Fibroblast of the conjunctiva (primary cell): ENCODE results near the gene LORICRIN.

ENCODE experiments used
- DNase-seq: peaks from one replicate; pipeline ENCODE4 v3.0.0-alpha.2; 2010; ENCODE audit warnings: low read depth

The LORICRIN gene

DNA sequence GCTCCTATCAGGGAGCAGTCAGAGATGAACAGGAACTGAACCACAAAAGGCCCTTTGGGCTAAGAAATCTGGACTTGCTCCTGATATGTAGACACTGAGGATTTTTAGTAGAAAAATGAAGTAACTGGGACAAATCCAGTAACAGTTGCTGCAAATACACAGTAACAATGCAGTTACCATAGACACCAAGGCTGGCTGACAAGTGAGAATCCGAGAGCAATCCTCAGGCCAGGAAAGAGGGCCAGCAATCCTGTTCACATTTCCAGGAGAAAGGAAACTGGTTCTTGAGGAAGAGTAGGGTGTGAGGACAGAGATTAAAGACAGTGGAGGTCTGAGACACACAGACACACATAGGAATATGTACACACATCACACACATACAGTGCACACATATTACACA is 9.3 kb upstream of the LORICRIN start:
- DNase-seq: no peak

DNA sequence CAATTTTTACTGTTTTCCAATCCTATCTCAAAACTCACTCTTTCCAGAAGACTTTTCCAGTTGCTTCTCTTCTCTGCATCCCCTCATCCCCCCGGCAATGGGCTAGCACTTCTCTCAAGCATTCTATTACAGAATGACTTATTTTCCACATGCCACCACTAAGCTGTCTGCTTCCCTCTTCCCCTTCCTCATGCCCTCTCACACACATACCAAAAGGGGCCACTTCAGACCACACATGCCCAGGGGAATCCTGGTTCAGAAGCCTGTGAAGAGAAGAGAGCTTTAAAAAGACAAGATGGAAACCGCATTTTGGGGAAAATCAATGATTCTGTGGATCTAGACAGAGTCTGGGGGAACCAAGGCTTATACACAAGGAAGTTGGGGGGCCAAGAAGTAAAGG is 8.4 kb upstream of the LORICRIN start:
- DNase-seq: no peak

GRCh38 chr1:153251562-153251961 is 7.9 kb upstream of the LORICRIN start:
- DNase-seq: no peak

DNA sequence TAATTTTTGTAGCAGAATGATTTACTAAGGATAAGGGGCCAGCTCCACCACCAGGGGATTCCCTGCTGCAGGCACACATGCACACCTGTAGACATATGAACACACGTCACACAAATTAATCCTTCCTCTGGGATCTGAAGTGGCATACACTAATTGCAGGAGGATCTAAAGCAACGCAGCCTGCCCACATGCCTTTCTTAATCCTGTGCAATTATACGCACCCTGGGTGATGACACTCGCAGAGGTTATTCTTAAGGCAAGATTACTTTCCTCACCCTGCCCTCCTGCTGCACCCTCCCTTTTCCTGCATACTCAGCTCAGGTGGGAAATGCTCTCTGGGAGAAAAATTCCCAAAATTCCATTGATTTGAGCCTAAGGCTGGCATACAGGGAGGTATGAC is 7.5 kb upstream of the LORICRIN start:
- no peak for DNase-seq

DNA sequence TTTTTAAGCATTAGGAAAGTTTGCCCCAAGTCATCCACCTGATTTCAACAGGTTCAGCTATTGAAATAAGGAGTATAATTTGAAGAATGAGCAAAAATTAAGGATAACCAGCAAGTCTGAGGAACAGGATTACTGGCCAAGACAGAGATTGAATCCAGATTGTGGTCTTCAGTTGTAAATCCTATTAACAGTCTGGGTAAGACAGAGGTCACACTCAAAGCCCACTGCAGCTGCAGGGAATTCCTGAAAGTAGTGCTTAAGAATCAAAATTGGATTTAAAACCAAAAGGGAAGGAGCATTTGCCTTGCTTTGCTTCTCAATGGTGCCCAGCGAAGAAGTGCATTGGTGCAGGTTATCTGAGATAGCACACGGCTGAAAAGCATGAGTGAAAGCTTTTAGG is 6.4 kb upstream of the LORICRIN start:
- DNase-seq: no peak

DNA sequence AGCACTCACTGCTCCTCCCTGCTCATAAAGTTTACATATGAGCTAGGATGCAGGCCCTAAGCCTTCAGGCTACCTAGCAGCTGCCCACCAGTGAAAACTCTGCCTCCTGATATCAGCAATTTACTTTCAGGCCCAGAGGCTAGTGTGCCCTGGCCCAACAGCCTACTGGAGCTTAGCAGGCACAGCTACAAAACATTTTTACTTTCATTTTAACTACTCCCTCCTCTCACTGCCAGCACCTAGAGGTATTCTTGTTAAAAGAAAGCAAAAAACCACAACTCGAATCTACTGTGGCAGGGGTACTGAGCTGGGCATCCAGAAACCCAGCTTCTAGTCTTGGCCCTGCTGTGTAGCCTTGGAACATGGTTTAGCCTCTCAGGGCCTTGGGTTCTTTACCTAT is 5.8 kb upstream of the LORICRIN start:
- no peak for DNase-seq

DNA sequence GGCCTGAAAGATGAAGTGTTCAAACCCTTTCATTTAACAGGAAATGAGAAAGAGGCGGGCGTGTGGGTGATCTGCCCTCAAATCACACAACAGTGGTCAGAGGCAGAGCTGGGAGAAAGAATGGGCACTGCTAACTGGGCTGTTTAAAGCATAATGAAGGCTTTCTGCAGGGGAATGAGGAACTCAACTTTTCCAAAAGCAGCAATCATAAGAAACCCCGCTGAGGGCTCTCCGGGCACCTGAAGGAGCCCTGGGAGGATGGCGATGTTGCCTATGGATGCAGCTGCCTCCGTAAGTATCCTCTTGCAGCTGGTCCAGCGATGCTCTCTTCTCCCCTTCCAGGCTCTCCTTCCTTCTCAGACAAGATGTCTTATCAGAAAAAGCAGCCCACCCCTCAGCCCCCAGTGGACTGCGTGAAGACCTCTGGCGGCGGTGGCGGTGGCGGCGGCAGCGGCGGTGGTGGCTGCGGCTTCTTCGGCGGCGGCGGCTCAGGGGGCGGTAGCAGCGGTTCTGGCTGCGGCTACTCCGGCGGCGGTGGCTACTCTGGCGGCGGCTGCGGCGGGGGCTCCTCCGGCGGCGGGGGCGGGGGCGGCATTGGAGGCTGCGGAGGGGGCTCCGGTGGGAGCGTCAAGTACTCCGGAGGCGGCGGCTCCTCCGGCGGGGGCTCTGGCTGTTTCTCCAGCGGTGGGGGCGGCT is 1.2 kb downstream of the LORICRIN start:
- no peak for DNase-seq

- no peak for DNase-seq
Measured at GRCh38 chr1:153261281-153262069, 2.0 kb downstream of the LORICRIN start.

DNA sequence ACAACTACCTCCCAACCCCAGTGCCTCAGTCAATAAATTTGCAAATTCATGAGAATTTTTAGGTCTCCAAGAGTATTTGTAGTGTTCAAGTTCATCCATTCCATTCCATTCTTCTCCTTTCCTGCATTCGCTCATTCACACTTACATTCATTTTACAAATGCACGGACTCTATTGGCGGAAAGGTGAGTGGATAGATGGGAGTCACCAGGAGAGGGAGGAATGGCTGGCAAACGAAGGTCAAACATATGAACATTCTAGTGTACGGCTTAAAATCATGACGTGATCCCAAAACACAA is 2.5 kb downstream of the LORICRIN start:
- no peak for DNase-seq

DNA sequence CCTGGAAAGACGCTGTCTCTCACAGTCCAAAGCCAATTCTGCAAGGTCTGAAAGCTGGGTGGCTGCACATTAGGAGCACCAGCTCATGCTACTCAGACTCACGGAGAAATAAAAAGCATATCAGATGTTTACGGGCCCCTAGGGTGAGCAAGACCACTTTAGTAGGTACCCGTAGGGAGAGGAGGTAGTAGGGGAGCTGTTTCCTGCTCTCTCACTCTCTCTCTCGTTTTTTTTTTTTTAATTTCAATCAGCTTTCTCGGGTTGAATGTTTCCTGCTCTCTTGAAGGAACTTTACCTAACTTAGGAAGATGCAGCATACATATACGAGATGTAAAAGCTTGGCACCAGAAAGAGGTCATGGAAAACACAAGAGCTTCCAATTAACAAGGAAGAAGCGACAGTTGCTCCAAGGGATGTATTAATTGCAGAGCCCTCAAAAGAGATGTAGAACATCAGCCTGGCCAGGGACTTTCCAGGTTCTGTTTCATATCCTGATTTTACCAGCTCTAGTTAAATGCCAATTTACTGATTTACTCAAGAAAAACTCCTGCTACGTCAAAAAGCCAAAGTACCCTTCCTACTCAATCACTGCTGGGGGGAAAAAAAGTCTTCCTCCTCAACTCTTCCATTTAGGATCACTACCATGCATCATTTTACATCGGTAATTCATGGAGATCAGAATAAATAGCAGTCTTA is 3.1 kb downstream of the LORICRIN start:
- no peak for DNase-seq

DNA sequence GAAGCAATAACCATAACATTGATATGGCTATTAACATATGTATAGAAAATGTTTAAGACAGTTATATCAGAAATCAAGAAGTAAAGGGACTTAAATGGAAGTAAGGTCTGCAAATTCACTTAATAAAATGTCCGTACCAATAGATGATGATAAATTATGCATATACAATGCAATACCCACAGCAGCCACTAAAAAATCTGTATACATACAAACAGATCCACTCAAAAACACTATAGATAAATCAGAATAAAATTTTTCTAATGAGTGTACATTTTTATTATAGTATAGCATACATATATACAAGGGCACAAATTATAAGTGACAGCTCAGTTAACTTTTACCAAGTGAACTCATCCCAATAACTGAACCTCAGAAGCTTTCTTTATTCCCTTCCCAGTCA is 6.0 kb downstream of the LORICRIN start:
- no peak for DNase-seq

- DNase-seq: no peak
Measured at GRCh38 chr1:153271711-153272110, 12.2 kb downstream of the LORICRIN start.

DNA sequence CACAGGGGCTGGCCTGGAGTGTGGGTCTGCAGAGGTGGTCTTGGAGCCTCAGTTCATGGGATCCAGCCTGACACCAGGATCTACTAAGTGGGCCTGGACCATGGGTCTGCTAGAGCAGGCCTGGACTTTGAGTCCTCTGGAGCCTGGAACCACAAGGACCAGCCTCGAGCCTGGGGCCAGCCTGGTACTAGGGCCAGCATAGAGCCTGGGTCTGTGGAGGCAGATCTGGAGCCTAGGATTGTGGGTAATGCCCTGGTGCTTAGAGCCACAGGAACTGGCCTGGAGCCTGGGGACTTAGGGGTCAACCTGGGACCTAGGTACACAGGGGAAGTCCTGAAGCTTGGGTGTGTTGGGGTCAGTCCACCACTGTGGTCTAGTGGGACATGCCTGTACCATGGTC is 12.7 kb downstream of the LORICRIN start:
- DNase-seq: no peak

DNA sequence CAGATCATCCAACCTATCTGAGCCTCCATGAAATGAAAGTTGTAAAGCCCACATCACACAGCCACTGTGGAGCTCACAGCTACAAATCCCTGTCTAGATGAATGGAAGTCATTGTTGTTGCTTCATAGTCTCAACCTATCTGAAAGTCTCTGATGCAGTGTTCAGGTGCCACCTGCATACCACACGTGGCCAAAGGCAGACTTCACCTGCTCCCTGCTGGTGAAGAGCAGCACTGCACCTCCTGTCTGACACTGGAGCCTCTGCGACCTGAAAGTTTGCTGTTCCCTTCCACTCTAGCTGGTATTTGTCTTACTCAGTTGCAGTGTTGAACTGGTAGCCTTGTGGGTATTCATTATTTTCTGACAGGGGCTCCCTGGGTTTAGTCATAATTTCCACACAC is 18.4 kb downstream of the LORICRIN start:
- no peak for DNase-seq

DNA sequence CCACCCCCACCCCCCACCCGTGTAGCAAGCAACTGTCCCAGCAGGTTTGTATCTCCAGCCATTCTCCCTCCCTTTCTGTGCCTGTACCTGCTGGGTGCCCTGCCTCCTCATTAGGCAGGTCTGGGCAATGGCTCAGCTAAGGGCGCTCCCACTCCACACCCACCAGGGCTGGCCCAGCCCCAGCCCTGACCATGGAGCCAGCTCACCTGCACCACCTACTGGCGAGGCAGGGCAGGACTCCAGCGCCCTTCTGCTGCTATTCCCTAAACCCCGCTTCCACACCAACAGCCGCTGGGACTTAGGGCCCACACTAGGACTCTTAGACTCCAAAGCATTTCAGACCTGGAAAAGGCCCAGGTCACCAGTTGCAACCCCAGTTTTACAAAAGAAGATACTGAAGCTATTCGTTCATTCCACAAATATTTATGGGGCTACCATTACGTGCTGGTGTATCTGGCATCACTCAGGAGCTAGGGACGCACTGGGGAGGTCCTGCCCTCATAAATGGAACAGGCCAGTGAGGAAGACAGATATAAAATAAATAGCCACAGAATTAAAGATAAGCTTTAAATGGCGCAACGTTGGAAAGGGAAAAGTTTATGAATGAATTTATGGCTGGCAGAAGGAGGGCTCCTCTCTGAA is 29.3 kb downstream of the LORICRIN start:
- no peak for DNase-seq

GRCh38 chr1:153291514-153291913 is 32.0 kb downstream of the LORICRIN start:
- DNase-seq: no peak

DNA sequence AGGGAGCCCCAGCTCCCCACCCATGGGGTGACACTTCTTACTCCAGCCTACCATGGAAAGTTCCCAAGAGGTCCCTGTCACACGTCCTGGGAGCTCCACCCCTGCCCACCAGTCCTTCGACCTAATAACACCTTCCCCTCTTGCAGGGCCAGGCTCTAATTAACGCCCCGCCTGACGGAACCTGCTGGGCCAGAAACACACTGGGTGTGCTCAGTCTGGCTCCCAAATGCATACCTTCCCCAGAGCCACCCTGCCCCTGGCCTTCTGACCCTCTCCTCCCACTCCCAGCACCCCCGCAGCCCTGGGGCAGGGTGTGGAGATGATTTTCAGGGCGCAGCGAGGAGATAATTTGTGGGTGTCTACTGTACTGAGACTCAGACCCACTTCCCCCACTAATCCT is 32.7 kb downstream of the LORICRIN start:
- DNase-seq: no peak

GRCh38 chr1:153292740-153293479 is 33.4 kb downstream of the LORICRIN start:
- no peak for DNase-seq

DNA sequence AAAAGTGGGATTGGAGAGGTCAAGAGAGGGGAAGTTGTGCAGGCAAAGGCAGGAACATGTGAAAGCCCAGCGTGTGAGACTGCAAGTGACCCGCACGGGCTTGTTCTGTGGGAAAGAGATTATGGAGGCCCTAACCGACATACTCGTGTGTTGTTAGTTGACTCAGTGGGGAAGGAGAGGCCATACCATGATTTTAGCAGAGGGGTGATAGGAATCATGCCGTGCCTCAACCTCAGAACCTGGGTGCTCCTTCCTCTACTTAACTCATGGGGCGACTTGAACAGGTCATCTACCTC is 33.9 kb downstream of the LORICRIN start:
- no peak for DNase-seq

DNA sequence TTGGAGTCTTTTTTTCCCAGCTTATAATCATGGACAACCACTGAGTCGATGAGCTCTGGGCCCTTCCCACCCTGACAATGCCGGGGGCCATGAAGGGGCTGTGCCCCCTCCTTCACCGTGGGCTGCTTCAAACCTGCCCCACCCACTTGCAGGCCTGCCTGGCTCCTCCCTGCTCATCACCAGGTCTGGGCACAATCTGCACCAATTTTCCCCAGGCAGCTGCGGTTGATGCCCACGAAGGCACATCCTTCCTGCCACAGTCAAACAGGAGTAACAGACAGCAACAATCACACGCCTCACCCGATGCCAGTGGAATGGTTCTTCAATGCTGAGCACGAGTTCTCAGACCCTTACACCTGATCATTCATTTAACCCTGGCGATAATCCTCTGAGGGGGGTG is 34.4 kb downstream of the LORICRIN start:
- no peak for DNase-seq

DNA sequence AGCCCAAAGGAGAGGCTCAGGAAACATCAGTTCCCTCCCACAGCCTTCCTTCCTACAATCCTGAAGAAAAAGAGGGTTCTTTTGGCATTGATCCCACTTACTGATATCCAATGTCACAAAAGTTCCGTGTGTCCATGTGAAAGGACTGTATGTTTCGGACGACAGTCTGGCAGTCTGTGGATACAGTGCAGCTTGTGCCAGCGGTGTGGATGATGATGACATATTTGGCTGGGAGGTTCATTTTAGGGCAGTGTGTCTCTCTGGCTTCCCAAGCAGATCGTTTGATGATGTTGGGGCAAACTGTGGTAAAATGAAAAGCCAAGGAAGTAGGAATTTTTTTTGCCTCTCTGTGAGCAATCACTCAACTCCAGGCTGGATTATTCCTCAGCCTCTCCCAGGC is 42.8 kb downstream of the LORICRIN start:
- no peak for DNase-seq

GRCh38 chr1:153305682-153306081 is 46.2 kb downstream of the LORICRIN start:
- DNase-seq: no peak
